Coronary artery (tissue), 2 donors: ENCODE results near the gene SLC12A6.

Experiments used
- DNase-seq: peaks from one replicate; pipeline ENCODE4 v3.0.0-alpha.2; 2017; ENCODE audit warnings: low spot score
- H3K27ac ChIP-seq, 2 donors: fragments of 200-600 bp; sonication (generic); one replicate each; pipeline ENCODE4 v1.5.1; 2016 to 2019
- H3K4me3 ChIP-seq: fragments of 200-600 bp; sonication (generic); 2 replicates; pipeline ENCODE4 v1.5.1; 2016; ENCODE audit warnings: mild to moderate bottlenecking, moderate library complexity
- TF ChIP-seq, protein P1 (sequence below): fragments of 200-600 bp; sonication (generic); IDR thresholded peaks from one replicate; pipeline ENCODE4 v1.5.1; 2019; ENCODE audit warnings: antibody characterized with exemption

The SLC12A6 gene

GRCh38 chr15:34329006-34329405 is 8.6 kb downstream of the SLC12A6 start:
- no peak for DNase-seq
- no peak overlapping the region for H3K27ac ChIP-seq
- TF ChIP-seq, protein P1, sequence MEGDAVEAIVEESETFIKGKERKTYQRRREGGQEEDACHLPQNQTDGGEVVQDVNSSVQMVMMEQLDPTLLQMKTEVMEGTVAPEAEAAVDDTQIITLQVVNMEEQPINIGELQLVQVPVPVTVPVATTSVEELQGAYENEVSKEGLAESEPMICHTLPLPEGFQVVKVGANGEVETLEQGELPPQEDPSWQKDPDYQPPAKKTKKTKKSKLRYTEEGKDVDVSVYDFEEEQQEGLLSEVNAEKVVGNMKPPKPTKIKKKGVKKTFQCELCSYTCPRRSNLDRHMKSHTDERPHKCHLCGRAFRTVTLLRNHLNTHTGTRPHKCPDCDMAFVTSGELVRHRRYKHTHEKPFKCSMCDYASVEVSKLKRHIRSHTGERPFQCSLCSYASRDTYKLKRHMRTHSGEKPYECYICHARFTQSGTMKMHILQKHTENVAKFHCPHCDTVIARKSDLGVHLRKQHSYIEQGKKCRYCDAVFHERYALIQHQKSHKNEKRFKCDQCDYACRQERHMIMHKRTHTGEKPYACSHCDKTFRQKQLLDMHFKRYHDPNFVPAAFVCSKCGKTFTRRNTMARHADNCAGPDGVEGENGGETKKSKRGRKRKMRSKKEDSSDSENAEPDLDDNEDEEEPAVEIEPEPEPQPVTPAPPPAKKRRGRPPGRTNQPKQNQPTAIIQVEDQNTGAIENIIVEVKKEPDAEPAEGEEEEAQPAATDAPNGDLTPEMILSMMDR = no peak
- H3K4me3 ChIP-seq = no peak overlapping the region

DNA sequence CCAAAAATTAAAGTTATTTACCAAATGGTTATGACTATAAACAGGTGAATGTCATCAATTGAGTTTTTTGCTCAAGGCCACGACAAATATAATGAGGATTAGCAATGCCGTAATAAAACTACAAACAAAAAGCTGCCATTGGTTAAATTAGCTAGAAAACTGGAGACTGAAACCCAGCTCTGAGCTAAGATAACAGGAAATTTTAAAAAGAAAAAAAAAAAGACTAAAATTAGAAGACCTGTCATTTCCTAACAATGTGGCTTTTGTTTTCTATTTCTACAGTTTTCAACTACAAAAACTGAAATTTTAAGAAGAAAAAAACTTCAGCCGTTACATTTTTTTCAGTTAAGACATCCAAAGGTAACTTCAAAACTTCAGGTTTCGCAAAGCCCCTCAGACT is 9.7 kb downstream of the SLC12A6 start:
- Histone ChIP-seq H3K27ac (no peak overlapping the region), H3K4me3 (no peak overlapping the region)
- no peak for DNase-seq
- TF ChIP-seq, protein P1 = no peak

- TF ChIP-seq, protein P1 = no peak
- DNase-seq = no peak
- Histone ChIP-seq H3K27ac (no peak overlapping the region), H3K4me3 (no peak overlapping the region)
These were observed 12.2 kb downstream of the SLC12A6 start for GRCh38 chr15:34325368-34325767.

GRCh38 chr15:34324933-34325332 is 12.6 kb downstream of the SLC12A6 start:
- TF ChIP-seq, protein P1 = no peak
- Histone ChIP-seq H3K27ac (no peak overlapping the region), H3K4me3 (no peak overlapping the region)

DNA sequence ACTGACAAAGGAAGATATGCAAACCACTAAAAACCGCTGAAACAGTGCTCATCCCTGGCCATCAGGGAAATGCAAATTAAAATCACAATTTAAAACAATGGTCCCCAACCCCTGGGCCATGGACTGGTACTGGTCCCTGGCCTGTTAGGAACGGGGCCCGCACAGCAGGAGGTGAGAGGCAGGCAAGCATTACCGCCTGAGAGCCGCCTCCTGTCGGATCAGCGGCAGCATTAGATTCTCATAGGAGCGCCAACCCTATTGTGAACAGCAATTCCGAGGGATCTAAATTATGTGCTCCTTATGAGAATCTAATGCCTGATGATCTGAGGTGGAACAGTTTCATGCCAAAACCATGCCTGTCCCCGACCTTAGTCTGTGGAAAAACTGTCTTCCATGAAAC is 14.4 kb downstream of the SLC12A6 start:
- TF ChIP-seq, protein P1 = no peak
- Histone ChIP-seq H3K4me3 (no peak overlapping the region), H3K27ac (no peak overlapping the region)
- no peak for DNase-seq

More at GRCh38 chr15:34324933-34325332, 12.6 kb downstream of the SLC12A6 start:
- DNase-seq = no peak

DNA sequence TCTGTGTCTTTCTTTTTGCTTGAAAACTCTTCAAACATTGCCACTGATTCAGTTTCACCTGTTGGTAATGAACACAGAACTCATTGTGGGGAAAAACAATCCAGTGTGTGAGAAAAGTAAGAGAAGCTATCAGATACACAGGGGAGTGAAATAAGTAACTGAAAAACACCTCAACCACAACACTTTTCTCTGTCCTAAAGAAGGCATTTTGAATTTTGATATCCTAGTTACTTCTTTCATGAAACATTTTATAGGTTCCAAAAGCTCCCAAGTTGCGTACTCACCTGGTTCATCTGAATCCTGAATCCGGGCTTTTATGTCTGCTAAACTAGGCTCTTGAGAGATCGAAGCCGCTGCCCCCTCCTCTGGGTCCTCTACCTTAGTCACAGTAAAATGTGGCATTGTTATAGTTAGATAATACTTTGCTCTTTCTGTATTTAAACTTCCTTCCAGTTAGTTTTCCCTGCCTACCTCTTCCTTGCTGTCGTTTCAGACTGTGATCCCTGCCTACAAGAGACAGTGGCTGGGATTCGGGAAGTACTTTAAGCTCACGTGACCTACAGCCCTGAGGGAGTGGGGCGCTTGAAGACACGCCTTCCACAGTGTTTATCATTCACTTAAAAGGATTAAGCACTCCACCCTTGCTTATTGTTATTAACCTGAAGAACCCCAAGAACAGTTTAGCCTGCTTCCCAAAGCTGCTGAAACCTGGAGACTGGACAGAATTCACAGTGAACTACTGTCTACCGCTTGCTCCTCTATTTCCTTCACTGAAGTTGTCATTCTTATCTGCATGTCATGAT is 19.1 kb downstream of the SLC12A6 start:
- TF ChIP-seq, protein P1 = no peak
- Histone ChIP-seq H3K4me3 (peak overlapping the region; percentile 58), H3K27ac (no peak overlapping the region)
- no peak for DNase-seq
